ENCODE results near the gene MPP3. TPM values are rescaled to one million over a fixed set of nuclear protein-coding genes. Genes with fewer than 3 reads are reported as not detected.

The MPP3 gene
- total and polyA plus RNA-seq, 10 of the 15 experiments (the other 5 are each of a cell fraction or from before 2014, with no cell fraction given) = not detected

- FAIRE-seq = no peak
- intact Hi-C loops (cut with micrococcal nuclease; ENCODE audit: unreplicated experiment) = no loop called here
- H4K20me1 ChIP-seq (ENCODE audit: control insufficient read depth, insufficient read depth) = no peaks in the 10 kb centered on the region
These were observed 14.0 kb downstream of the MPP3 start for GRCh38 chr17:43818966-43819365.

More at GRCh38 chr17:43818966-43819365, 14.0 kb downstream of the MPP3 start:
- no peak overlapping the region for H2AFZ ChIP-seq (ENCODE audit: control insufficient read depth, low read depth, low read length)
- no peak overlapping the region for H3K27ac ChIP-seq (ENCODE audit: control insufficient read depth, insufficient read depth)
- H3K9me3 ChIP-seq (replicated peaks; ENCODE audit: control insufficient read depth, insufficient read depth, low read length) = no peaks in the 10 kb centered on the region
- WGBS (ENCODE audit: insufficient coverage, insufficient replicate concordance, low lambda C conversion rate, missing lambda C conversion rate) = 33% methylated on average over 5 of the region's 5 CpGs
- no peaks in the 10 kb centered on the region for H3K4me1 ChIP-seq (ENCODE audit: control insufficient read depth, insufficient read depth, low read length)
- H3K4me2 ChIP-seq (ENCODE audit: control insufficient read depth, insufficient read depth) = no peak overlapping the region
- DNase-seq (ENCODE audit: low read depth, low spot score) (no peak), ATAC-seq (no peak)
- in situ Hi-C loops (cut with MboI) = no loop called here
- CTCF ChIA-PET = interaction anchor here (0.6 to 1.6 kb wide), 3 partner anchors 27 to 91 kb away, joined by 3 to 4 read pairs (median 3); partner anchors contain the start of gene CD300LG
- no peak overlapping the region for H3K4me3 ChIP-seq
- BruUV-seq (replicated peaks) = no TSS peak
- TF ChIP-seq USF1 (IDR thresholded peaks at IDR 0.05; ENCODE audit: borderline replicate concordance, extremely low read length, insufficient read depth, low read depth, low read length) = no peak
- TF ChIP-seq SMARCA5 (IDR thresholded peaks at IDR 0.05) = no peak
- TF ChIP-seq MEF2B (IDR thresholded peaks at IDR 0.05; ENCODE audit: partially characterized antibody, poor library complexity, severe bottlenecking) = no peak
- no peak for TF ChIP-seq SREBF2 (IDR thresholded peaks at IDR 0.05; ENCODE audit: low read length)
- no peak for TF ChIP-seq CREM (IDR thresholded peaks at IDR 0.05; ENCODE audit: low read depth)
- no peak for TF ChIP-seq MAX (IDR thresholded peaks at IDR 0.05; ENCODE audit: low read depth, low read length)
- TF ChIP-seq SMC3 (IDR thresholded peaks at IDR 0.05; ENCODE audit: borderline replicate concordance, low read length) = no peak
- no peak for TF ChIP-seq FOS (IDR thresholded peaks at IDR 0.05; ENCODE audit: borderline replicate concordance, extremely low read depth, insufficient read length)
- TF ChIP-seq, protein P1, sequence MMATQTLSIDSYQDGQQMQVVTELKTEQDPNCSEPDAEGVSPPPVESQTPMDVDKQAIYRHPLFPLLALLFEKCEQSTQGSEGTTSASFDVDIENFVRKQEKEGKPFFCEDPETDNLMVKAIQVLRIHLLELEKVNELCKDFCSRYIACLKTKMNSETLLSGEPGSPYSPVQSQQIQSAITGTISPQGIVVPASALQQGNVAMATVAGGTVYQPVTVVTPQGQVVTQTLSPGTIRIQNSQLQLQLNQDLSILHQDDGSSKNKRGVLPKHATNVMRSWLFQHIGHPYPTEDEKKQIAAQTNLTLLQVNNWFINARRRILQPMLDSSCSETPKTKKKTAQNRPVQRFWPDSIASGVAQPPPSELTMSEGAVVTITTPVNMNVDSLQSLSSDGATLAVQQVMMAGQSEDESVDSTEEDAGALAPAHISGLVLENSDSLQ (IDR thresholded peaks at IDR 0.05) = no peak
- TF ChIP-seq CHD2 (IDR thresholded peaks at IDR 0.05; ENCODE audit: borderline replicate concordance, low read depth, low read length) = no peak
- no peak for TF ChIP-seq RELB (IDR thresholded peaks at IDR 0.05; ENCODE audit: low read depth)
- TF ChIP-seq POU2F2 (IDR thresholded peaks at IDR 0.05; ENCODE audit: borderline replicate concordance, low read depth, low read length) = no peak
- TF ChIP-seq EZH2 (IDR thresholded peaks at IDR 0.05; ENCODE audit: borderline replicate concordance, control insufficient read depth, low read depth, low read length) = no peak
- TF ChIP-seq CEBPB (IDR thresholded peaks at IDR 0.05; ENCODE audit: borderline replicate concordance in 1 of 2, low read depth in 2 of 2, low read length in 2 of 2) = no peak
- TF ChIP-seq CBX5 (IDR thresholded peaks at IDR 0.05; ENCODE audit: low read depth) = no peak
- no peaks in the 10 kb centered on the region for H3K79me2 ChIP-seq (ENCODE audit: control insufficient read depth, insufficient read depth, low read length)
- SMC1A ChIA-PET (ENCODE audit: uncharacterized antibody, unreplicated experiment) = no interaction called here
- H3K9ac ChIP-seq (ENCODE audit: control insufficient read depth, insufficient read depth, low read length) = no peak overlapping the region
- no peaks in the 10 kb centered on the region; a peak in 2 of 4 replicates for H3K27me3 ChIP-seq (replicated peaks in 1 of 2; ENCODE audit: control insufficient read depth in 2 of 2, insufficient read depth in 2 of 2, low read length in 1 of 2)
- POLR2A ChIA-PET = no interaction called here
- RAD21 ChIA-PET (ENCODE audit: unreplicated experiment) = no interaction called here
- no peaks in the 10 kb centered on the region for H3K36me3 ChIP-seq (ENCODE audit: control insufficient read depth in 2 of 2, insufficient read depth in 2 of 2, low read length in 1 of 2)

Data from GM12878 (cell line).